Calu3 (cell line): Measurements from ENCODE around the gene RDH8. TPM values are rescaled to one million over a fixed set of nuclear protein-coding genes. Genes with fewer than 3 reads are reported as not detected.

Source experiments
- BruUV-seq: library from RNA; stranded (reverse); fragments of 400-500 nt; replicated peaks from 2 replicates; lab custom pipeline; 2021; lab: Mats Ljungman, UMichigan
- CTCF ChIA-PET: fragments of 300-600 bp; sonication (Branson Sonifier 250); formaldehyde crosslinking; loops from one replicate; lab custom pipeline; 2022; ENCODE audit warnings: antibody characterized with exemption; lab: Charles Lee
- DNase-seq: peaks from one replicate; pipeline ENCODE4 v3.0.0; 2022
- H3K27ac Mint-ChIP-seq: one replicate; pipeline ENCODE4 v1.8.0; 2022; ENCODE audit warnings: mixed read lengths; ENCODE audit not compliant: unreplicated experiment
- H3K27me3 Mint-ChIP-seq: one replicate; pipeline ENCODE4 v1.8.0; 2022; ENCODE audit warnings: mixed read lengths; ENCODE audit not compliant: unreplicated experiment
- H3K36me3 Mint-ChIP-seq: one replicate; pipeline ENCODE4 v1.8.0; 2022; ENCODE audit warnings: mild to moderate bottlenecking, moderate library complexity, mixed read lengths; ENCODE audit not compliant: insufficient read depth, unreplicated experiment
- H3K4me1 Mint-ChIP-seq: one replicate; pipeline ENCODE4 v1.8.0; 2022; ENCODE audit warnings: mild to moderate bottlenecking, low read depth, mixed read lengths; ENCODE audit not compliant: unreplicated experiment
- H3K4me3 Mint-ChIP-seq: one replicate; pipeline ENCODE4 v1.8.0; 2022; ENCODE audit warnings: mild to moderate bottlenecking, low read depth, moderate library complexity, mixed read lengths; ENCODE audit not compliant: unreplicated experiment
- H3K9me3 Mint-ChIP-seq: one replicate; pipeline ENCODE4 v1.8.0; 2022; ENCODE audit warnings: low read depth, mixed read lengths; ENCODE audit not compliant: unreplicated experiment
- intact Hi-C: fragments of 100-400 bp; cut with micrococcal nuclease; formaldehyde crosslinking; loops from one replicate; pipeline ENCODE4 v1.10.0; 2022; ENCODE audit not compliant: unreplicated experiment
- microRNA-seq: library from miRNA; unstranded; fragments of <30 nt; microRNA quantifications from one replicate; pipeline ENCODE4 v1.2.0, GENCODE V29; 2022
- total RNA-seq: library from RNA; stranded (reverse); gene quantifications from 2 replicates; pipeline ENCODE4 v1.2.3, GENCODE V29; 2022
- TF ChIP-seq, protein P1 (sequence below): fragments of 200-600 bp; IDR thresholded peaks from one replicate; pipeline ENCODE4 v1.8.0; 2022; ENCODE audit warnings: antibody characterized with exemption; ENCODE audit not compliant: unreplicated experiment

RDH8 gene
- total RNA-seq, 1 experiment from 2014 or later: not detected

DNA sequence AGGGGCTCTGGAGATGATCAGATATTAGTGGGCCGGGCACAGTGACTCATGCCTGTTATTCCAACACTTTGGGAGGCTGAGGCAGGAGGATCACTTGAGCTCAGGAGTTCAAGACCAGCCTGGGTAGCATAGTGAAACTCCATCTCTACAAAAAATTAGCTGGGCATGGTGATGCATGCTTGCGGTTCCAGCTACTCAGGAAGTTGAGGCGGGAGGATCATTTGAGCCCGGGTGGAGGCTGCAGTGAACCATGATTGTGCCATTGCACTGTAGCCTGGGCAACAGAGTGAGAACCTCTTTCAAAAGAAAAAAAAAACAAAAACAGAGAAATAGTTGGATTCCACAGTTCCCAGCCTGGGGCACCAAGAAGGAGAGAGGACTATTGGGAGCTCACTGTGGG is 54.9 kb downstream of the RDH8 start:
- H3K9me3 Mint-ChIP-seq: no peaks in the 10 kb centered on the region
- BruUV-seq: no TSS peak
- intact Hi-C loops: no loop called here
- no peaks in the 10 kb centered on the region for H3K4me1 Mint-ChIP-seq
- CTCF ChIA-PET: no interaction called here
- H3K27ac Mint-ChIP-seq: no peak overlapping the region
- no peak overlapping the region for H3K4me3 Mint-ChIP-seq
- peaks cover 8% of the 10 kb centered on the region for H3K27me3 Mint-ChIP-seq
- TF ChIP-seq, protein P1, sequence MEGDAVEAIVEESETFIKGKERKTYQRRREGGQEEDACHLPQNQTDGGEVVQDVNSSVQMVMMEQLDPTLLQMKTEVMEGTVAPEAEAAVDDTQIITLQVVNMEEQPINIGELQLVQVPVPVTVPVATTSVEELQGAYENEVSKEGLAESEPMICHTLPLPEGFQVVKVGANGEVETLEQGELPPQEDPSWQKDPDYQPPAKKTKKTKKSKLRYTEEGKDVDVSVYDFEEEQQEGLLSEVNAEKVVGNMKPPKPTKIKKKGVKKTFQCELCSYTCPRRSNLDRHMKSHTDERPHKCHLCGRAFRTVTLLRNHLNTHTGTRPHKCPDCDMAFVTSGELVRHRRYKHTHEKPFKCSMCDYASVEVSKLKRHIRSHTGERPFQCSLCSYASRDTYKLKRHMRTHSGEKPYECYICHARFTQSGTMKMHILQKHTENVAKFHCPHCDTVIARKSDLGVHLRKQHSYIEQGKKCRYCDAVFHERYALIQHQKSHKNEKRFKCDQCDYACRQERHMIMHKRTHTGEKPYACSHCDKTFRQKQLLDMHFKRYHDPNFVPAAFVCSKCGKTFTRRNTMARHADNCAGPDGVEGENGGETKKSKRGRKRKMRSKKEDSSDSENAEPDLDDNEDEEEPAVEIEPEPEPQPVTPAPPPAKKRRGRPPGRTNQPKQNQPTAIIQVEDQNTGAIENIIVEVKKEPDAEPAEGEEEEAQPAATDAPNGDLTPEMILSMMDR: no peak
- H3K36me3 Mint-ChIP-seq: no peaks in the 10 kb centered on the region
- DNase-seq: no peak

DNA sequence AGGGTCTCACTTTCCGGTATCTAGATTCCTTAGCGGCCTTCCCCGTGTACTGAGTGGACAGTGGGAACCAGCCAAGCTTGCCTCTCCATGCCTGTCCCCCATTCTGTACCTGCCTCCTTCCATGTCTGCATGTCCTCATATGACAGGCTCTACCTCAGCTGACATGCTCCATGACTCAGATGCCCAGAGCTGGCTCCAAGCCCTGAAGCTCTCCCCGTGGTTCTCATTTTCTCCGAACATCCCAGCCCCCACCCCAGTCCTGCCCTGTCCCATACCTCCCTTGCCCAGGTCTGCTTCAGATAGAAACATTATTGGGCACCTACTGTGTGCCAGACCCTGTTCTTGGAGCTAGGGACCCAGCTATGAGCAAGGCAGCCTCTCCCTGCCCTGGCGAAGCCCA is 55.8 kb downstream of the RDH8 start:
- BruUV-seq: no TSS peak
- CTCF ChIA-PET: interaction anchor here (0.5 to 0.7 kb wide), 2 partner anchors 68 to 1328 kb away, joined by 3 to 4 read pairs; no protein-coding TSS in a partner anchor
- H3K4me3 Mint-ChIP-seq: no peak overlapping the region
- no peak for DNase-seq
- TF ChIP-seq, protein P1: no peak
- H3K9me3 Mint-ChIP-seq: no peaks in the 10 kb centered on the region
- H3K4me1 Mint-ChIP-seq: no peaks in the 10 kb centered on the region
- H3K36me3 Mint-ChIP-seq: no peaks in the 10 kb centered on the region
- intact Hi-C loops: no loop called here
- peaks cover 8% of the 10 kb centered on the region for H3K27me3 Mint-ChIP-seq
- H3K27ac Mint-ChIP-seq: no peak overlapping the region

GRCh38 chr19:10070730-10071446 is 57.6 kb downstream of the RDH8 start:
- Mint-ChIP-seq H3K27me3 (peaks cover 13% of the 10 kb centered on the region), H3K4me1 (no peaks in the 10 kb centered on the region), H3K27ac (no peak overlapping the region), H3K9me3 (no peaks in the 10 kb centered on the region), H3K4me3 (no peak overlapping the region), H3K36me3 (no peaks in the 10 kb centered on the region)
- no peak for DNase-seq
- CTCF ChIA-PET: no interaction called here
- TF ChIP-seq, protein P1: no peak
- no TSS peak for BruUV-seq
- intact Hi-C loops: loop anchor here (5.0 kb wide), 1 partner anchor 34 kb away; no protein-coding TSS in a partner anchor

Small RNAs within 50 kb of the gene (microRNA-seq; reads per million reads assigned to microRNA genes)
- 34.1 reads per million, percentile 52 among the genes with 10 or more reads in this experiment for gene MIR5589

Other genes starting within 250 kb of the RDH8 start
- gene ZNF846, start 244.7 kb upstream of the RDH8 start, total RNA-seq: 7.8 and 8.0 TPM in 2 replicates
- gene FBXL12, start 194.4 kb upstream of the RDH8 start, total RNA-seq: 20.7 and 21.4 TPM in 2 replicates
- 233 and 234 TPM in 2 replicates for gene UBL5, start 185.6 kb upstream of the RDH8 start, total RNA-seq
- gene PIN1, start 178.2 kb upstream of the RDH8 start, total RNA-seq: 49.5 and 51.0 TPM in 2 replicates
- gene OLFM2, start 77.0 kb upstream of the RDH8 start, total RNA-seq: 11.2 and 14.9 TPM in 2 replicates
- gene COL5A3, start 3.0 kb upstream of the RDH8 start, total RNA-seq: 0.26 and 0.49 TPM in 2 replicates
- gene SHFL, start 72.8 kb downstream of the RDH8 start, total RNA-seq: 37.3 and 61.5 TPM in 2 replicates
- 0.59 and 1.2 TPM in 2 replicates for gene ANGPTL6, start 89.2 kb downstream of the RDH8 start, total RNA-seq
- gene PPAN, start 92.9 kb downstream of the RDH8 start, total RNA-seq: 52.2 and 56.4 TPM in 2 replicates
- 20.7 and 25.2 TPM in 2 replicates for gene P2RY11, start 98.2 kb downstream of the RDH8 start, total RNA-seq
- gene EIF3G, start 106.4 kb downstream of the RDH8 start, total RNA-seq: 143 and 149 TPM in 2 replicates
- 133 and 139 TPM in 2 replicates for gene DNMT1, start 181.5 kb downstream of the RDH8 start, total RNA-seq
- gene S1PR2, start 217.8 kb downstream of the RDH8 start, total RNA-seq: 4.8 and 5.3 TPM in 2 replicates
- gene MRPL4, start 238.7 kb downstream of the RDH8 start, total RNA-seq: 59.2 and 60.4 TPM in 2 replicates